GM18951 (cell line): ENCODE results near the gene ATP13A3.
"Not testable (repeated sequence)": the region's sequence is repeated elsewhere in the genome, so short reads cannot be mapped to it uniquely, and the experiment has no call there.

Experiments used
- POLR2A ChIP-seq: IDR thresholded peaks from 4 replicates; pipeline ENCODE4 v1.6.1; 2011; ENCODE audit warnings: mild to moderate bottlenecking; ENCODE audit not compliant: insufficient read length, insufficient read depth; ENCODE audit errors: extremely low read depth
- in situ Hi-C: fragments of 300-500 bp; cut with MboI; formaldehyde crosslinking; loops from one replicate; pipeline ENCODE4 v1.12.0; 2022; ENCODE audit warnings: low sequenced_read_pairs, mixed read lengths, inconsistent platforms; ENCODE audit not compliant: unreplicated experiment

The ATP13A3 gene

GRCh38 chr3:194492001-194492400, 5.2 kb upstream of the ATP13A3 start:
- TF ChIP-seq POLR2A: no peak
- in situ Hi-C loops: no loop called here

GRCh38 chr3:194489736-194490612, 3.2 kb upstream of the ATP13A3 start:
- TF ChIP-seq POLR2A: no peak
- in situ Hi-C loops: no loop called here

GRCh38 chr3:194488055-194488742, 1.4 kb upstream of the ATP13A3 start:
- TF ChIP-seq POLR2A: no peak
- in situ Hi-C loops: no loop called here

- in situ Hi-C loops: no loop called here
- peak; percentile 56 for TF ChIP-seq POLR2A
Observed at GRCh38 chr3:194487289-194488054, 670 bp upstream of the ATP13A3 start.

GRCh38 chr3:194485881-194486539, 792 bp downstream of the ATP13A3 start:
- TF ChIP-seq POLR2A: no peak
- in situ Hi-C loops: no loop called here

GRCh38 chr3:194485468-194485880, 1.3 kb downstream of the ATP13A3 start:
- in situ Hi-C loops: no loop called here
- TF ChIP-seq POLR2A: no peak

GRCh38 chr3:194484614-194485013, 2.2 kb downstream of the ATP13A3 start:
- TF ChIP-seq POLR2A: no peak
- in situ Hi-C loops: no loop called here

GRCh38 chr3:194483850-194484249, 3.0 kb downstream of the ATP13A3 start:
- no peak for TF ChIP-seq POLR2A
- in situ Hi-C loops: no loop called here

GRCh38 chr3:194482830-194483229, 4.0 kb downstream of the ATP13A3 start:
- in situ Hi-C loops: not testable (repeated sequence)

- in situ Hi-C loops: no loop called here
- no peak for TF ChIP-seq POLR2A
Observed at GRCh38 chr3:194482196-194482593, 4.6 kb downstream of the ATP13A3 start.

- TF ChIP-seq POLR2A: no peak
- in situ Hi-C loops: no loop called here
Observed at GRCh38 chr3:194481525-194482195, 5.1 kb downstream of the ATP13A3 start.

- in situ Hi-C loops: no loop called here
- no peak for TF ChIP-seq POLR2A
Observed at GRCh38 chr3:194481103-194481502, 5.7 kb downstream of the ATP13A3 start.

GRCh38 chr3:194476784-194477183, 10.0 kb downstream of the ATP13A3 start:
- in situ Hi-C loops: loop anchor here (10.0 kb wide), 1 partner anchor 118 kb away; no protein-coding TSS in a partner anchor
- no peak for TF ChIP-seq POLR2A

GRCh38 chr3:194475978-194476377, 10.8 kb downstream of the ATP13A3 start:
- TF ChIP-seq POLR2A: no peak
- in situ Hi-C loops: loop anchor here (10.0 kb wide), 1 partner anchor 119 kb away; no protein-coding TSS in a partner anchor
